ENCODE results near the gene APBA2.

- no peak for TF ChIP-seq GATA2 (IDR thresholded peaks at IDR 0.05; ENCODE audit: low read depth, low read length)
- TF ChIP-seq GATA3 (IDR thresholded peaks at IDR 0.05; ENCODE audit: low read depth, low read length) = no peak
Observed at GRCh38 chr15:28934645-28935044, 48.9 kb downstream of the APBA2 start.

Measured in SH-SY5Y (cell line).